ENCODE data around the gene NPTX1. TPM values are rescaled to one million over a fixed set of nuclear protein-coding genes. Genes with fewer than 3 reads are reported as not detected.

NPTX1 gene
- polyA plus RNA-seq, 1 donor from 2014 or later, result 0.56 TPM

- no peak for TF ChIP-seq POLR2AphosphoS5 (IDR thresholded peaks at IDR 0.05)
- TF ChIP-seq RAD21 (conservative IDR thresholded peaks at IDR 0.05), result no peak
- TF ChIP-seq EP300 (conservative IDR thresholded peaks at IDR 0.05; ENCODE audit: poor library complexity, severe bottlenecking), result no peak
- TF ChIP-seq, protein P1, sequence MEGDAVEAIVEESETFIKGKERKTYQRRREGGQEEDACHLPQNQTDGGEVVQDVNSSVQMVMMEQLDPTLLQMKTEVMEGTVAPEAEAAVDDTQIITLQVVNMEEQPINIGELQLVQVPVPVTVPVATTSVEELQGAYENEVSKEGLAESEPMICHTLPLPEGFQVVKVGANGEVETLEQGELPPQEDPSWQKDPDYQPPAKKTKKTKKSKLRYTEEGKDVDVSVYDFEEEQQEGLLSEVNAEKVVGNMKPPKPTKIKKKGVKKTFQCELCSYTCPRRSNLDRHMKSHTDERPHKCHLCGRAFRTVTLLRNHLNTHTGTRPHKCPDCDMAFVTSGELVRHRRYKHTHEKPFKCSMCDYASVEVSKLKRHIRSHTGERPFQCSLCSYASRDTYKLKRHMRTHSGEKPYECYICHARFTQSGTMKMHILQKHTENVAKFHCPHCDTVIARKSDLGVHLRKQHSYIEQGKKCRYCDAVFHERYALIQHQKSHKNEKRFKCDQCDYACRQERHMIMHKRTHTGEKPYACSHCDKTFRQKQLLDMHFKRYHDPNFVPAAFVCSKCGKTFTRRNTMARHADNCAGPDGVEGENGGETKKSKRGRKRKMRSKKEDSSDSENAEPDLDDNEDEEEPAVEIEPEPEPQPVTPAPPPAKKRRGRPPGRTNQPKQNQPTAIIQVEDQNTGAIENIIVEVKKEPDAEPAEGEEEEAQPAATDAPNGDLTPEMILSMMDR (IDR thresholded peaks at IDR 0.05; ENCODE audit: poor library complexity, severe bottlenecking), result no peak
- TF ChIP-seq TAF1 (IDR thresholded peaks at IDR 0.05; ENCODE audit: low read depth), result no peak
- no peak for TF ChIP-seq MXI1 (conservative IDR thresholded peaks at IDR 0.05; ENCODE audit: poor library complexity, severe bottlenecking)
- TF ChIP-seq REST (IDR thresholded peaks at IDR 0.05; ENCODE audit: borderline replicate concordance), result no peak
- no peak for TF ChIP-seq EZH2 (IDR thresholded peaks at IDR 0.05; ENCODE audit: borderline replicate concordance, insufficient read depth, low read length, poor library complexity, severe bottlenecking)
- H3K79me2 ChIP-seq (replicated peaks; ENCODE audit: insufficient read depth, low read length), result no peaks in the 10 kb centered on the region
- no peaks in the 10 kb centered on the region for H3K9me2 ChIP-seq (ENCODE audit: insufficient read depth, low read length)
- H3K4me2 ChIP-seq (ENCODE audit: low read length), result no peak overlapping the region
- H3K4me3 ChIP-seq (ENCODE audit: low read length), result no peak overlapping the region
- H3F3A ChIP-seq (ENCODE audit: insufficient read depth, low read length, poor library complexity, severe bottlenecking), result no peaks in the 10 kb centered on the region
- no peak overlapping the region for H3K9ac ChIP-seq (ENCODE audit: low read length)
- H3K9me3 ChIP-seq (ENCODE audit: low read length), result no peaks in the 10 kb centered on the region
- no peaks in the 10 kb centered on the region for H3K27me3 ChIP-seq (ENCODE audit: insufficient read depth, low read depth, low read length)
- H3K27ac ChIP-seq (ENCODE audit: low read length), result no peak overlapping the region
- H4K20me1 ChIP-seq (ENCODE audit: insufficient read depth), result no peaks in the 10 kb centered on the region
- no peak overlapping the region for H2AFZ ChIP-seq (ENCODE audit: low read depth, low read length)
- no peaks in the 10 kb centered on the region for H3K36me3 ChIP-seq (ENCODE audit: insufficient read depth, low read length)
Observed at GRCh38 chr17:80445007-80445725, 31.2 kb downstream of the NPTX1 start.

DNA sequence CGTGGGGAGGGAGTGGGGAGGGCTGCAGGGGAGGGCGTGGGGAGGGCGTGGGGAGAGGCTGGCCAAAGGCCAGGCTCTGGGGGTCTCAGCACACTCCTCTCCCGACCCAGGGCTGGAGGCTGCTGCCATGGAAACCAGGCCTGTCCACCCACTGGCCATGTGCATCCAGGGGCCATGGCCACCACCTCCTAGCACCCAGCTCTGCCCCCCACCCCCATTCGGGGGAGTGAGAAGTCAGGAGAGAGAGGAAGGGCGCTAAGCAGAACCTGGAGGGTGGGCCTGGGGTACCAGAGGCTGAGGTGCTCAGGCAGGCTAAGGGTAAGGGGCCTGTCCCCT lies 31.8 kb downstream of the NPTX1 start:
- no peaks in the 10 kb centered on the region for H4K20me1 ChIP-seq (ENCODE audit: insufficient read depth)
- H3K9me3 ChIP-seq (ENCODE audit: low read length), result no peaks in the 10 kb centered on the region
- H3K4me3 ChIP-seq (ENCODE audit: low read length), result no peak overlapping the region
- no peaks in the 10 kb centered on the region for H3F3A ChIP-seq (ENCODE audit: insufficient read depth, low read length, poor library complexity, severe bottlenecking)
- no peak overlapping the region for H3K9ac ChIP-seq (ENCODE audit: low read length)
- no peaks in the 10 kb centered on the region for H3K36me3 ChIP-seq (ENCODE audit: insufficient read depth, low read length)
- H2AFZ ChIP-seq (ENCODE audit: low read depth, low read length), result no peak overlapping the region
- no peak overlapping the region for H3K27ac ChIP-seq (ENCODE audit: low read length)
- H3K27me3 ChIP-seq (ENCODE audit: insufficient read depth, low read depth, low read length), result no peaks in the 10 kb centered on the region
- H3K9me2 ChIP-seq (ENCODE audit: insufficient read depth, low read length), result no peaks in the 10 kb centered on the region
- TF ChIP-seq MXI1 (conservative IDR thresholded peaks at IDR 0.05; ENCODE audit: poor library complexity, severe bottlenecking) (no peak), TAF1 (IDR thresholded peaks at IDR 0.05; ENCODE audit: low read depth) (no peak), SMC3 (conservative IDR thresholded peaks at IDR 0.05; ENCODE audit: poor library complexity) (no peak)
- no peaks in the 10 kb centered on the region for H3K79me2 ChIP-seq (replicated peaks; ENCODE audit: insufficient read depth, low read length)
- no peak overlapping the region for H3K4me2 ChIP-seq (ENCODE audit: low read length)

Data from neural cell (in vitro differentiated cells).